Cardiac muscle cell (in vitro differentiated cells and primary cell): ENCODE data around the gene UTP14C. TPM values are rescaled to one million over a fixed set of nuclear protein-coding genes. Genes with fewer than 3 reads are reported as not detected.
"Not testable (repeated sequence)": the region's sequence is repeated elsewhere in the genome, so short reads cannot be mapped to it uniquely, and the experiment has no call there.

ENCODE experiments used
- DNase-seq, 2 donors: peaks; one replicate each; pipeline versions ENCODE4 v3.0.0 to v3.0.0-alpha.2; 2010 to 2017; ENCODE audit warnings: low read depth in 1 of 2, low spot score in 1 of 2
- H3K27ac ChIP-seq: fragments of 200-600 bp; sonication (generic); 2 replicates; pipeline ENCODE4 v1.5.1; 2016
- H3K27me3 ChIP-seq: fragments of 200-600 bp; sonication (generic); 2 replicates; pipeline ENCODE4 v1.6.0; 2016; ENCODE audit warnings: control low read depth
- H3K36me3 ChIP-seq: fragments of 200-600 bp; sonication (generic); 2 replicates; pipeline ENCODE4 v1.5.1; 2016; ENCODE audit warnings: control low read depth
- H3K4me1 ChIP-seq: fragments of 200-600 bp; sonication (generic); 2 replicates; pipeline ENCODE4 v1.8.1; 2017; ENCODE audit warnings: low read depth, mild to moderate bottlenecking, mixed run types
- H3K4me3 ChIP-seq: fragments of 200-600 bp; sonication (generic); 2 replicates; pipeline ENCODE4 v1.5.1; 2016; ENCODE audit warnings: mild to moderate bottlenecking
- H3K9me3 ChIP-seq: fragments of 200-600 bp; sonication (generic); 2 replicates; pipeline ENCODE4 v1.5.1; 2017; ENCODE audit warnings: low read depth, mild to moderate bottlenecking, control low read depth
- polyA plus RNA-seq: library from polyadenylated mRNA; unstranded; fragments of >200 nt; fragmentation: Nextera tagmentation; extraction: Ambion mirVana; gene quantifications from 2 replicates; pipeline ENCODE4 v1.2.1, GENCODE V29; 2016
- total RNA-seq: library from RNA; depleted of rRNA; stranded (reverse); fragments of >200 nt; gene quantifications from 2 replicates; pipeline ENCODE4 v1.2.3, GENCODE V29; 2016
- TF ChIP-seq, protein P1 (sequence below): IDR thresholded peaks from 2 replicates; pipeline ENCODE4 v1.5.1; 2012; ENCODE audit warnings: low read depth, mild to moderate bottlenecking, low read length

Gene UTP14C
- total and polyA plus RNA-seq, 2 experiments from 2014 or later, result 8.0 to 12.6 TPM

DNA sequence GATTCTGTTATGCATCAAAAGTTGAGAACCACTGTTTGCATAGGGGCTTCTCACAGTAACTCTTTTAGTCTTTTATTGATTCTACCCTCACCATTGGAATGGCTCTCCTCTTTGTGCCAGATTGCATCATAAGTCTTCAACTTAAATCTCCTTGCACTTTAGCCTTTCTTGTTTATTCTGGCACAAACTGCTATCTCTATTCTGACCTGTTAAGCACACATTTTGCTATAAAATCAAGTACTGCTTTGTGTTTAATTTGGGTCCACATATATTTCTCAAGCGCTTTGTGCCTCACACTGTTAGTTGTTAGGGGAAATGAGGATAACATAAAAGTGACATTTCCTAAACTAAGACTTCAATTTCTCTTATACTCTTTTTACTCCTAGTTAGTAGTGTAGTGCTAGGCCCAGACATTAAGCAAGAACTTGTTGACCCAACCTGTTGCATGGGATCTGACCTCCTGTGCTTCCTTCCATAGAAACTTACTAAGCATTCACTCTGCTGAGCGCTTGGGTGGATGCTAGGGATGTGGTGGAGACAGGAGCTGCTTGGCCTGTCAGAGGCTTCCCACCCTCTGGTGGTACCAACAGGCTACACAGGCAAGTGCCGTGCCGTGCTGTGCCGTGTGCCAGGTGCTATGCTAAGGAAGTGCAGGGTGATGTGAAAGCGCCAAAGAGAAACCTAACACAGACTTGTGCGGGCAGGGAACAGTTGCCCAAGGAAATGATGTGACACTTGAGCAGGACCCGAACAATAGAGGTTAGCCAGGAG, 1.2 kb downstream of the UTP14C start:
- no peak overlapping the region for H3K4me3 ChIP-seq
- TF ChIP-seq, protein P1, sequence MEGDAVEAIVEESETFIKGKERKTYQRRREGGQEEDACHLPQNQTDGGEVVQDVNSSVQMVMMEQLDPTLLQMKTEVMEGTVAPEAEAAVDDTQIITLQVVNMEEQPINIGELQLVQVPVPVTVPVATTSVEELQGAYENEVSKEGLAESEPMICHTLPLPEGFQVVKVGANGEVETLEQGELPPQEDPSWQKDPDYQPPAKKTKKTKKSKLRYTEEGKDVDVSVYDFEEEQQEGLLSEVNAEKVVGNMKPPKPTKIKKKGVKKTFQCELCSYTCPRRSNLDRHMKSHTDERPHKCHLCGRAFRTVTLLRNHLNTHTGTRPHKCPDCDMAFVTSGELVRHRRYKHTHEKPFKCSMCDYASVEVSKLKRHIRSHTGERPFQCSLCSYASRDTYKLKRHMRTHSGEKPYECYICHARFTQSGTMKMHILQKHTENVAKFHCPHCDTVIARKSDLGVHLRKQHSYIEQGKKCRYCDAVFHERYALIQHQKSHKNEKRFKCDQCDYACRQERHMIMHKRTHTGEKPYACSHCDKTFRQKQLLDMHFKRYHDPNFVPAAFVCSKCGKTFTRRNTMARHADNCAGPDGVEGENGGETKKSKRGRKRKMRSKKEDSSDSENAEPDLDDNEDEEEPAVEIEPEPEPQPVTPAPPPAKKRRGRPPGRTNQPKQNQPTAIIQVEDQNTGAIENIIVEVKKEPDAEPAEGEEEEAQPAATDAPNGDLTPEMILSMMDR, result no peak

DNA sequence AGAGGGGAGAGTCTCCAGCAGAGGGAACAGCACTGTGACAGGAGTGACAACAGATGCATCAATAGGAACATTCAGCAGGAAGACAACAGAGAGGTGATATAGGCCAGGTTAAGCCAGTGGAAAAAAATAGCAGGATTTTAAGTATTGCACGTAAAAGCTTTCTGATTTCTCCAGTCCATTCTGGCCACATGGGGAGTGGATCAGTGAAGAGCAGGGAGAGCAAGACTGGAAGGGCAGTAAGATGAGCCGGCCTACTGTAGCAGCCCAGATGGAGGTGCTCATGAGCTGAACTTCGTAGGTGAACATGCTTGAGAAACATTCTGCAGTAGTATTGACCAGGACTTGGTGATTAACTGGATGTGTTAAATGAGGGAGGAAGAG, 1.7 kb downstream of the UTP14C start:
- TF ChIP-seq, protein P1, result no peak
- H3K27ac ChIP-seq, result no peak overlapping the region
- H3K36me3 ChIP-seq, result peaks cover 26% of the 10 kb centered on the region
- no peak overlapping the region for H3K4me3 ChIP-seq
- H3K27me3 ChIP-seq, result no peaks in the 10 kb centered on the region
- no peak for DNase-seq
- H3K9me3 ChIP-seq, result no peaks in the 10 kb centered on the region
- H3K4me1 ChIP-seq, result no peaks in the 10 kb centered on the region

More for the DNA sequence above, 1.2 kb downstream of the UTP14C start:
- H3K9me3 ChIP-seq, result no peaks in the 10 kb centered on the region
- DNase-seq, result no peak
- no peak overlapping the region for H3K27ac ChIP-seq
- H3K36me3 ChIP-seq, result peaks cover 26% of the 10 kb centered on the region
- H3K4me1 ChIP-seq, result no peaks in the 10 kb centered on the region
- no peaks in the 10 kb centered on the region for H3K27me3 ChIP-seq

DNA sequence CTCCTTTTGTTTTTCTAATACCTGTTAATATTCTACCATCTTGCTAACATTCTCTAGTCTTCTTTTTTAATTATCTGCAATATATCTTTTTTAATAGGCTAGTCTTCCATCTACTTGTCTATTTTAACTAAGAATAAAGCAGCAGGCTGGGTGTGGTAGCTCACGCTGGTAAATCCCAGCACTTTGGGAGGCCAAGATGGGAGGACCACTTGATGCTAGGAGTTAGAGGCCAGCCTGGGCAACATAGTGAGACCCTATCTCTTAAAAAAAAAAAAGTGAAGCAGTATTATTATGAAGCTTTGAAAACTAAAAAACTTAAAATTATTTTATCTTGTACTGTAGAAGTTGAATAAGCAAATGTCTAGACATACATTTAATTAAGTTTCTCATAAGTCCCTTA, 3.3 kb downstream of the UTP14C start:
- H3K4me3 ChIP-seq, result no peak overlapping the region
- peaks cover 24% of the 10 kb centered on the region for H3K36me3 ChIP-seq
- H3K27ac ChIP-seq, result no peak overlapping the region
- TF ChIP-seq, protein P1, result no peak
- no peaks in the 10 kb centered on the region for H3K9me3 ChIP-seq
- no peak for DNase-seq
- H3K27me3 ChIP-seq, result no peaks in the 10 kb centered on the region
- H3K4me1 ChIP-seq, result no peaks in the 10 kb centered on the region

DNA sequence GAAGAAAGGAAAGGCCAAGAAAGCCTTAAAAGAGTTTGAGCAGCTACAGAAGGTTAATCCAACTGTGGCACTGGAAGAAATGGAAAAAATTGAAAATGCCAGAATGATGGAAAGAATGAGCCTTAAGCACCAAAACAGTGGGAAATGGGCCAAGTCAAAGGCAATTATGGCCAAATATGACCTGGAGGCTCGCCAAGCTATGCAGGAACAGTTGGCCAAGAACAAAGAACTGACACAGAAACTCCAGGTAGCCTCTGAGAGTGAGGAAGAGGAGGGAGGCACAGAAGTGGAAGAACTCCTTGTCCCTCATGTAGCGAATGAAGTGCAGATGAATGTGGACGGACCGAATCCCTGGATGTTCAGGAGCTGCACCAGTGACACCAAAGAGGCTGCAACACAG, 5.1 kb downstream of the UTP14C start:
- Histone ChIP-seq H3K9me3 (no peaks in the 10 kb centered on the region), H3K27me3 (no peaks in the 10 kb centered on the region), H3K4me1 (no peaks in the 10 kb centered on the region), H3K27ac (no peak overlapping the region), H3K4me3 (no peak overlapping the region), H3K36me3 (peaks cover 14% of the 10 kb centered on the region)
- no peak for DNase-seq
- TF ChIP-seq, protein P1, result no peak

DNA sequence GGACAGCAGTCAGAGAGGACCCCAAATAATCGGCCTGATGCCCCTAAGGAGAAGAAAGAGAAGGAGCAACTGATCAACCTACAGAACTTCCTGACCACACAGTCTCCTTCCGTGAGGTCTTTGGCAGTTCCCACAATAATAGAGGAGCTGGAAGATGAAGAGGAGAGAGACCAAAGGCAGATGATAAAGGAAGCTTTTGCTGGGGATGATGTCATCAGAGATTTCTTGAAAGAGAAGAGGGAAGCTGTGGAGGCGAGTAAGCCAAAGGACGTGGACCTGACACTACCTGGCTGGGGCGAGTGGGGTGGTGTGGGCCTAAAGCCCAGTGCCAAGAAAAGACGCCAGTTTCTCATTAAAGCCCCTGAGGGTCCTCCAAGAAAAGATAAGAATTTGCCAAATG, 5.9 kb downstream of the UTP14C start:
- not testable (repeated sequence) for H3K27ac ChIP-seq, H3K27me3 ChIP-seq, H3K4me1 ChIP-seq, DNase-seq, H3K9me3 ChIP-seq, H3K4me3 ChIP-seq
- H3K36me3 ChIP-seq, result peaks cover 10% of the 10 kb centered on the region

DNA sequence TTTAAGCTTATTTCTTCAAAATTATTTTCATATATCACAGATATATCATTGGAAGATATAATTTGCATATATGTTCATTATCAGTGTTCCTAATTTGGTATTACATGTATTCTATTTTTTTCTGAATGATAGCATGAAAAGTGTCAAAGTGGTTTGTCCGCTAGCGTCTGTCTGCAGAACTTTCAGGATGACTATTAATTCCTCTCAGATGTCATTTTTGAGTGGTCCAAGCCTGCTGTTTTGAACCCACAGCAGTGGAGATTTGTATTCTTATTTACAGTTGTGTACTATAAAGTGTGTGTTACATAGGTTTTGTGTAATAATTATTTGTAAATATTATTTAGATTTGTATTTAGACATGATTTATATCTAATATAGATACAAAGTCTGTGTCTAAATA, 8.5 kb downstream of the UTP14C start:
- Histone ChIP-seq H3K27ac (no peak overlapping the region), H3K4me1 (peaks cover 7% of the 10 kb centered on the region), H3K36me3 (peaks cover 10% of the 10 kb centered on the region), H3K9me3 (no peaks in the 10 kb centered on the region), H3K27me3 (no peaks in the 10 kb centered on the region), H3K4me3 (no peak overlapping the region)
- TF ChIP-seq, protein P1, result no peak
- DNase-seq, result no peak
